HG02610 (cell line): ENCODE measurements around the gene ANKRD52.
A peak's percentile ranks its signal among the peaks of the same experiment; 100 is the strongest.
"Not testable (repeated sequence)": the region's sequence is repeated elsewhere in the genome, so short reads cannot be mapped to it uniquely, and the experiment has no call there.

Experiments
- ATAC-seq: cut with Tn5 transposase; IDR thresholded peaks from one replicate; pipeline ENCODE4 v1.9.1; 2021; ENCODE audit warnings: mild to moderate bottlenecking, moderate library complexity; ENCODE audit not compliant: unreplicated experiment

The ANKRD52 gene

DNA sequence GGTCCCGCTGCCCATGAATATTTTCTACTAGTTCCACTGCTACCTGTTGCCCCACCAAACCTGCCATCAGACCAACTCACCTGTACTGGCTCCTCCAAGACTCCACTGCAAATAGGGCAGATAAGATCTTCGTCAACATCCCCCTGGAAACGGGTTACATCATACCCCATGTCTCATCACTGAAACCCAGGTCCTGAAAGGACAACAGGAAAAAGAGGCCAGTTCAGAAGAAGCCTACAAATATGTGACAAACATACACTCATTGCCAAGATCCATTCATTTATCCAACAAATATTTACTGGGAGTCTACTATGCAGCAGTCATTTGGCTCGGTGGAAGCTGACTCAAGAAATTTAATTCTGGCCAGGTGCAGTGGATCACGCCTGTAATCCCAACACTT, 44.3 kb downstream of the ANKRD52 start:
- ATAC-seq = no peak

DNA sequence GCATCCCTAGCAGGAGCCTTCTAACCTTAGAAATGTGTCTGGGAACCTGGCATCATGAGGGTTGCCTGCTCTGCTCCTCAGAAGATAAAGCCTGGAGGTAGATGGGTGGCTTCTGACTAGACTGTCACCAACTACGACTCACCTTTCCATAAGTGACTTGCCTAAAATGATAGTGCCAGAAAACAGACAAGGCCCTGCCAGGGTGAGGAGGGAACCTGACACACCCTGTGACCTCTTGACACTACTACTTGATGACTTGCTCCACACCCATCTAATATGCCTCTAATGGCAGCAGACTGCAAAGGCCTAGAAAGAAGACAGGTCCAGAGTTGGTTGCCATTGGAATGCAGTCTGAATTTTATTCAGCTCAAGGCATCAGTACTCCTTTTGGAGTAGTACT, 45.8 kb downstream of the ANKRD52 start:
- ATAC-seq = no peak

DNA sequence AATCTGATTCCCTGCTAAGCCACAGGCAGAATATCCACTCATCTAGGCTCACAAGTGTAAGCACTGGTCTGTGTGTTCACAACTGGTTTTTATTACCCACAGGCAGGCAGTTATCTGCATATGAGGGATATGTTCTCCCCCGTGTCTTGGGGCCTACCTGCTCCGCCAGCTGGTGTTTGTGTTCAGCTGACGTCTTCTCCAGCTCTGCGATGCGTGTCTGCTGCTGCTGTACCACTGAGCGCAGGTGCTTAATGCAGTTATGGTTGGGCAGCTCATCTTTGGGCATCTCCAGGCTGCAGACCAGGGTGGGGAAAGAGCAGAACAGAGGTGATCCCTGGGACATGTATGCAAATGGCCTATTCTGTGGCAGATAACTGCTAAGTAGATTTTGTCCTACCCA, 50.2 kb downstream of the ANKRD52 start:
- ATAC-seq = no peak

DNA sequence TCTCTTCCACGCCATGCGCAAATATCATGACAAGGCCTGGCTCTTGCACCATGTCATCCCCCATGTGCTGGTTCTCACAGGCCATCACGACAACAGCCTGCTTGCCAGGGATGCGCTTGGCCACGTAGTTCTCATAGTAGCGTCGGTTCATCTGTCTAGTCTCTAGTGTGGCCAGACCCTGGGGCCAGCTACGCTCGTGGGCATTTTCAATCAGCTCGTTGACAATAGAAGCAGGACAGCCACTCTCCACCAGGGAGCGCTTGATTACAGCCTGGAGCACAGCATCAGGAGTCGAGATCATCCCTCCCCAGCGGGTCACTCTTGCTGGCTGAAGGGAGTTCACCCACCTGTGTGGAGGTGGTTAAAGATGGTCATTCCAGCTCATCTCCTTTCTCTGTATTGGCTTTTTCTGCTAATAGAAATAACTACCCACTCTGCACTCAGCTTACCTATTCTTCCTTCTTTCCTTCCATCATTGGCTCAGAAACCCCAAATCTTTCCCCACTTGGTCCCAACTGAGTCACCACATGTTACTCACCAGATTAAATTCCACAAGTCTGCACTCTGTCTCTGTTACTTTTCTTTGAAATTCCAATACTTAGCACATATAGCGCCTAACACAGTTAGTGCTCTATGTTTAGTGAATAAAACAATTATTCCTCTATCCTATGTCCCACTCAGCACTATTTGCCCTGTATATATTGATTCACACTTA, 51.6 kb downstream of the ANKRD52 start:
- ATAC-seq = no peak

DNA sequence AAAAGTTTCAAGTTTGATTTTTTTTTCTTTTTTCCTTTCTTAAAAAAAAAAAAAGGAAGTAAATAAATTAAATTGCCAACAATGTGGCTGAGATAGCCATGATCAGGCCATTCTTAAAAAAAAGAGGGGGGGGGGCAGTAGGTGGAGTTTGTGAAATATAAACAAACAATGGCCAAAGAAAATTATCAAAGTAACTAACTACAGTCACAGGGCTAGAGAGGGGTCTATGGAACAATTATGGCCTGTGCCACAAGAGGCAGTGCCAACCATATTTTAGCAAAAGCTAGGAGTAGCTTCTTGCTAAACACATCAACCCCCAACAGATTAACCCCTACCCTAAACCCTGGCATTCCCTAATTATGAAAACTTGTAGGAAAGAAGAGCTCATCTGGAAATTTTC, 52.7 kb downstream of the ANKRD52 start:
- ATAC-seq = no peak

DNA sequence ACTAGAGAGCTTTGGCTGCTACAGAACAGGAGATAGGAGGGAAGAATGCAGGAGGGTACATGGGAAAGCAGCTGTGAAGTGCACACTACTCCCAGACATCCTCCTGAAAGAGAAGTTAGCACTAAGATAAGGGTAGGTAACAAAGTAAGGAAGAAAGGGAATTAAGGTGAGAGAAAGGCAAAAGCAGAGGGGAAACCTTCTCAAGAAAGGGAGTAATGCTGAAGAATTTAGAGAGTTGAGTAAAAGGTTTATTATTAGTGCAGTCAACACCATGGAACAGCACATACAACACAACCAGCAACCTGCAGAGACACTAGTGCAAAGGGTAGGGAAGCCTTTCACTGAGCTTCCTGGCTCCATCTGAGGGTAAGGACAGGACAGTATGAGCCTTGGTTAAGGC, 53.9 kb downstream of the ANKRD52 start:
- no peak for ATAC-seq

DNA sequence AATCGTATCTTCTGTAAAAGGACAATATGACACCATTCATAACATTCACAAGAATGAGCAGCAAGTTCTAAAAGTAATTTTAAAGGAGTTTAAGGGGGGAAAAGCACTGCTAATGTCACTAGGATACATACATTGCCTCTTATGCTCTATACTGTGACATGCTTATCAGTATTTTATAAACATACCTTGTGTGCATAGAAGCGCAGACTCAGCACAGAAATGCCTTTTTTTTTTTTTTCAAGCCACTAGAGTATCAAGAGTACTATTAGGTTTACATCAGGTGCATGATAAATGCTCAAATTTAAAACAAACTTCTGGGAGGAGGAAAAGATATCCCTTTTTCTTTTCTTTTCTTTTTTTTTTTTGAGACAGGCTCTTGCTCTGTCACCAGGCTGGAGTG, 55.3 kb downstream of the ANKRD52 start:
- no peak for ATAC-seq

DNA sequence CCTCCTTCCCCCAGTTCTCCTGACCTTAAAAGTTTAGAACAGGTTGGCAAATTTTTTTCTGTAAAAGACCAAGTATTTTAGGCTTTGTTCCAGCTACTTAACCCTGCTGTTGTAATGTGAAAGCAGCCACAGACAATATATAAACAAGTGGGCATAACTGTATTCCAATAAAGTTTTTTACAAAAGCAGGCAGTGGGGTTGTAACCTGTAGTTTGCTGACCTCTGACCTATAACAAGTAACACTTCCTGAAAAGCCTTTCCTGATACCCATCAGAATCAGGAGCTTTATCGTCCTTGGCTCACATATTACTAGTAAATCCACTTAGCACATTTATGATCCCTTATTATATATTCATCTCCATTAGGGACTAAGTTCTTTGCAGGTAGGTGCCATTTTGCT, 55.8 kb downstream of the ANKRD52 start:
- ATAC-seq = no peak

DNA sequence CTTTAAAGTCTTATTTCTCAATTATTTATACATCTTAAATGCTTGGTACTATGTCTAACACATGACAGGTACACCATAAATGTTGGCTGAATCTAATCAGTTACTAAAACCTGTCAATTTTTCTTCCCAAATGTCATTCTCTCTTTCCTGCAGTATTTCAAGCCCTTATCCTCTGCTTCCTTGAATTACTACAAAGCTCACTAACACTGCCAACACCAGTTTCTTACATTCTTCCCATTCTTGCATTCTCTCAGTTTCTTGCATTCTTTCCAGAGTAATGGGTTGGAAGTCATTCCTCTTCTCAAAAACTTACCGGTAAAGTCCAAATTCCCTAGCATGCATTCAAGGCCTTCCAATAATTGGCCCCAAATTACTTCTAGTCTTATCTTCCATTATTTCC, 59.3 kb downstream of the ANKRD52 start:
- ATAC-seq = no peak

DNA sequence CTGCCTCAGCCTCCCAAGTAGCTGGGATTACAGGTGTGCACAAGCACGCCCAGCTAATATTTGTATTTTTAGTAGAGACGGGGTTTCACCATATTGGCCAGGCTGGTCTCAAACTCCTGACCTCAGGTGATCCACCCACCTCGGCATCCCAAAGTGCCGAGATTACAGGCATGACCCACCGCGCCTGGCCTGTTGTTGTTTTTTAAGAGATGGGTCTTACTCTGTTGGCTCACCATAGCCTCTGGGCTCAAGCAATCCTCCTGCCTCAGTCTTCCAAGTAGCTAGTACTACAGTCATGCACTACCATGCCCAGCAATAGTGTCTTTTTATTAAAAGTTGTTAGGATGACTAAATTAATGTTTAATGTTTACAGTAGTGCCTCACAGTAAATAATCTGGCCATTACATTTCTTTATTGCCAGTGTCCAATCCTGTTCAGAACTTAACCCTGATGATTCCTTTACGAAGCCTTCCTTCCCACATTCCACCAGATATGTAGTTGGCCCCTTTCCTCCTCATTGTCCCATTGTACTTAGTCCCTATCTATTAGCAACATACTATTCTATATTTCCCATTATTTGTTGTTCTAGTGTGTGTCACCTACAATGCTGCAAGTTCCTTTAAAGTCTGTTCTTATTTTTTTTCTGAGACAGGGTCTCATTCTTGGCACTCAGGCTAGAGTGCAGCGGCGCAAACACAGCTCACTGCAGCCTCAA, 60.1 kb downstream of the ANKRD52 start:
- ATAC-seq = no peak

DNA sequence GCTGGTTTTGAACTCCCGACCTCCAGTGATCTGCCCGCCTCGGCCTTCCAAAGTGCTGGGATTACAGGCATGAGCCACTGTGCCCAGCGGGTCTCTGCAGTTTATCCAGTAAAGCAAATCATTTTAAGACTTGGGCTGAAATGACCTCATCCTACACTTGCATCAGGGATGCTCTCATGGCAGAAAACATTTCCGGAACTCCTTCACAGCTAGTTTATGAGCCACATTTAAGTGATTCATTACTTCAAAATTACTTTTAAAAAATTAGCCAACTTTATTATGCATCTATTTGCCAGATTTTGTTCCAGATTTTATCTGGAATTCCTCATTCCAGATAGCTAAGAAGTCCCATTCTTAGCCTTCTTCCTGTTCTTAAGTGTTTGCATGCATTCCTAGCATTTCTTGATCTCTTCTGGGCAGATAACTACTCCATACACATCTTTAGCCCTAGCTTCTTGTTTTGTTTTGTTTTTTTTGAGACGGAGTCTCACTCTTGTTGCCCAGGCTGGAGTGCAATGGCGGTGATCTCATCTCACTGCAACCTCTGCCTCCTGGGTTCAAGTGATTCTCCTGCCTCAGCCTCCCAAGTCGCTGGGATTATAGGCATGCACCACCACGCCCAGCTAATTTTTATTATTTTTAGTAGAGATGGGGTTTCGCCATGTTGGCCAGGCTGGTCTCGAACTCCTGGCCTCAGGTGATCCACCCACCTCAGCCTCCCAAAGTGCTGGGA, 61.2 kb downstream of the ANKRD52 start:
- not testable (repeated sequence) for ATAC-seq

DNA sequence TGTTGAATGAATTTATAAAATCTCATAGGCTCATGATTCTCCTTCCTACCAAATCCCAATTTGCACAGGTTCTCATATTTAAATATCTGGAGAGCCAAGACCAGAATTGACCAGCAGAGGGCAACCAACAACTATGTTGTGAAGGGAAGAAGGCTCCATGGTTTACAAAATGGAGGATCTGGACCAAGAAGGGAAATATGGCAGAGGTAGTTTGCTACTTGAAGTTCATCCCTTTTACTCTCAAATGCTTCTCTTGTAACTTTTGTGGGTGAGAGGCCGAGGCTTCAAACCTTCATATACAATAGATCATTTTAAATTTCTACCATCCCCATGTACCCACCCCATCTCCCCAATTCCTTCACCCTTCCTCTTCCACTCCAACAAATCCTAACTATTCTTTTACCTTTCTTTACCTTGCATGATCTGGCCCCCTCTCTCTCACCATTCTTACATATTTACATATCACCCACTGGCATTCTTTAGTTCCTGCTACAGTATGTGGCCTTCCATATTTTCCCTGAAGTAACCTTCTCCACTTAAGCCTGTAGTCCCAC, 65.1 kb downstream of the ANKRD52 start:
- ATAC-seq = no peak

DNA sequence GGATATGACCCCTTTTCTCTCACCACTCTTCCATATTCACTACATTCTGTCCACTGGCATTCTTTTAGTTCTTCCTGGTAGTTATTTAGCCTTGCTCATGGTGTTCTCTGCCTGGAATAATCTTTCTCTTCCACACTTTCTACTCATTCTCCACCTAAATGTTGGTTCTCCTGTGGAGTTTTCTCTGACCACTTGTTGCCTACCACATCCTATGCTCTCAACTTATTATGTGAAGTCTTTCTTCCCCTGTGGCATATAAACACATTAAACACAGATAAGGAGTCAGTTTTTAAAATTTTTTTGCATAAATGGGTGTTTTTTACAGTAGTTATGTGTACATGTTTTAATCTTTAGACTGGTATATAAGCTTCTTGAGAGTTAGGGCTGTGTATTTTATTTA, 65.6 kb downstream of the ANKRD52 start:
- no peak for ATAC-seq

DNA sequence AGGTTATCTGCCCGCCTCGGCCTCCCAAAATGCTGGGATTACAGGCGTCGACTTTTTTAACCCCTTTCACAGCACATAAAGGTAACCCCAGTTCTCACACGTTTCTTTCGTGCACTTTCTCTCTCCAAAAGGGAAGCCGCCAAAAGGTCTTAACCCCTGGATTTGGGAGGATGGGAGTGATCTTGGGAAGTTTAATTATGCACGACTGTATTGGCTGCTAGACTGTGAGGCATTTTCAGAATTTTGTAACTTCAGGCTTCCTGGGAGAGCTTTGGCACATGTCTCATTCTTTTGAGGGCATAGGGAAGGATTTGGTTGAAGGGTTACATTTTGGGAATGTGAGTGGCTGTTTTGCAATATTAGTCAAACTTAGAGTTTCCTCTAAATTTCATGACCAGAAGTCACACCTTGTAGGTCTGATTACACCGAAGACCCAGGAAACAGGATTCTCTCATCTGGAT, 67.5 kb downstream of the ANKRD52 start:
- ATAC-seq = no peak

DNA sequence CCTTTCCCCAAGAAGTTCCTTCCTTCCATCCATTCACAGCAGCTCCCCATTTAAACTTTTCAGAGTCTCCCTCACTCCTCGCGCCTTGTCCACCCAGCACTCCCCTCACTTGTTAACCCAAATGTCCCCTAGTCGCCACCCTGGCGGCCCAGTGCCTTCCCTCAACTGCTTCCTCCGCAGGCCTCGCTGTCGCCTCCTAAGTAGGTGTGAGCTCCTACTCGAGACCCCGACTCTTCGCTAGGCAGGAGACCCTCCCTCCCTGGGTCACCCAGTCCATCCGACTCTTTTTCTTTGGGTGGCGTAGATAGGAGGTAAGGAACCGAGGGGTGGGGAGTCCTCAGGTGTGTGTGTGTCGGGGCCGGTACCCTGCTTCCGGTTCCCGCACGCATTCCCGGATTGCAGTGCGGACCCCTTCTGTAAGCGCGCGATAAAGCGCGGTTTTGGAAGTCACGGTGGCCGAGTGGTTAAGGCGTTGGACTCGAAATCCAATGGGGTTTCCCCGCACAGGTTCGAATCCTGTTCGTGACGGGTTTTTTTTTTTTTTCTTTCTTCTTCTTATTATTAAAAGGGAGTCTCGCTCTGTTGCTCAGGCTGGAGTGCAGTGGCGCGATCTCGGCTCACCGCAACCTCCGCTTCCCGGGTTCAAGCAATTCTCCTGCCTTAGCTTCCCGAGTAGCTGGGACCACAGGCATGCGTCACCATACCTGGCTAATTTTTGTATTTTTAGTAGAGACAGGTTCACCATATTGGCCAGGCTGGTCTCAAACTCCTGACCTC, 68.1 kb downstream of the ANKRD52 start:
- ATAC-seq = peak; percentile 37

DNA sequence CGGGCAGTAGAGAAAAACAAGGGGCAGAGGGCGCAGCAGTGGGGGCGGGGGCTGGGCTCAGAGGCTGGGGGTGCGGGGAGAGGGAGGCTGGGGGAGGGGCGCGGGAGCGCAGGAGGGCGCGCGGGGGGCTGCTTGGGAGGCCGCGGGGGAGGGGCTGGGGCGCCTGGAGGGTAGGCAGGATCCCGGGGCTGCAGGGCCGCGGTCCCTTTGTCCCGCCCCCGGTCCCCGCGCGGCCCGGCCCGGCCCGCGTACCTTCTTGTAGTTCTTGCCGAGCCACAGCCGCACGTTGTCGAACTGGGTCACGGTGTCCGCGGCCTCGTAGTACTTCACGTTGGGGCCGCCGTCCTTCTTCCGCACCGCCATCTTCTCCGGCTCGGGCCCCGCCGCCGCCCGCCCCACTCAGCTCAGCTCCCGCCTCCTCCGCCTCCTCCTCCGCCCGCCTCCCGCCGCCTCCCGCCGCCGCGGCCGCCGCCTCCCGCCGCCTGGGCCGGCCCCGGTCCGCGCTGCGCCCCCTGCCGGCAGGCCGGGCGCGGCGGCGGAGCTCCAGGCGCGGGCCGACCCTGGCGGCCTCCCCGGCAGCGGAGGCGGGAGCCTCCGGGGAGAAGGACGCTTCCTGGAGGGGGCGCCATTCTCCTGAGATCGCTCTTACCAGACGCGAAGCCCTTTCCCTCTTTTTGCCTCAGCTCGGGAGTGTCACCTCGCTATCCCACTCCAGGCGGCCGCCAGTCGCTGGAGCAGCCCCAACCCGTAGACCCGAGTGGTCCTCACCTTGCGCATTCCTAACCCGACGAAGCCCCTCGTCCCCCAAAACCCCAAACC, 68.9 kb downstream of the ANKRD52 start, which contains the start of gene SMARCC2:
Gene SMARCC2 (minus strand): TSS at position 385 of the 819 bp plus-strand sequence. CDS start 22 bp downstream, at position 363.
- peak; percentile 69 for ATAC-seq

DNA sequence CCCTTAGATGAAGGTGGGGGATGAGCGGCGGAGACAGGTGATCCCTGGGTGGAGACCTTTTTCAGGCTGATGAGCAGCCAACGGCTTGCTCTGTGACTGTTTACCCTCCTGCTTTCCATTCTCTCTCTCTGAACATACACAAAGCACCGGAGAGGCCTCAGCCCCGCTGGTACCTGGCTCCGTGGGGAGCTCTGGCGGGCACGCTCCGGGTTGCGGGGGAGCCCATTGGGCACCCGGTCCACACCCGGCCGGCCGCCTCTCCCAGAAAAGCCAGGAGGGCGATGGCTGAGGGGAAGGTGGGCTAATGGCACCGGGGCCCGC, 69.4 kb downstream of the ANKRD52 start:
- no peak for ATAC-seq

DNA sequence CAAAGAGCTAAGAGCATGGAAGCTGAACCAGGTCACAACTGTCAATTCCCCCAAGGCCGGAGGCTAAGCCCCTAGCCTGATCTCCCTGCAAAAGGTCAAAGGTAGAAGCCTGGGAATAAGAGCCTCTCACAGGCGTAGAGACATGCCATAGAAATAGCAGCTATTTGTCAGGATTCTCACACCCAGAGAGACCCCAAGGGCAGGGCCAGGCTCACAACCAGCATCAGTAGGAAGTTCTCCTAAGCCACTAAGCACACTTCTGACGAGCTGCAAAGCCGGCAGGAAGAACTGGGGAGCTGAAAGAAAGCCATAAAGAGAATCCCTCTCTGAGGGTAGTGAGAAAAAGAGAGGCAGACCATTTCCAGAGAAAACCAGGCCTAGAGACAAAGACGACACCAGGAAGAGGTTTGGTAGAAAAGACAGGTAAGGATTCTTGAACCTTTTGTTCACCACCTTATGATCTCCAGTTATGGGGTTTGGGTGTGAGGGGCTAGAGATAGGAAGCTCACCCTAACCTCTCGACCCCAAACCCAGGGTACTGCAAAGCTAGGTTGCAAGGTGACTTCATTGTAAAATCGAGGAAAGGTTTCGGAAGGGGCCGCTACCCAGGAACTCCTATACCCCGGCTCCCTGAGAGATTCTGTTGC, 69.9 kb downstream of the ANKRD52 start:
- no peak for ATAC-seq
